ENCODE data around the gene AKT1.

The AKT1 gene

GRCh38 chr14:104771918-104772706 lies 23.4 kb downstream of the AKT1 start:
- TF ChIP-seq GATA2 (IDR thresholded peaks at IDR 0.05; ENCODE audit: low read depth, low read length) (no peak), GATA3 (IDR thresholded peaks at IDR 0.05; ENCODE audit: low read depth, low read length) (no peak)

- no peak for TF ChIP-seq GATA2 (IDR thresholded peaks at IDR 0.05; ENCODE audit: low read depth, low read length)
- no peak for TF ChIP-seq GATA3 (IDR thresholded peaks at IDR 0.05; ENCODE audit: low read depth, low read length)
These were observed 24.2 kb downstream of the AKT1 start for GRCh38 chr14:104771374-104771773.

GRCh38 chr14:104770851-104771272 lies 24.7 kb downstream of the AKT1 start:
- TF ChIP-seq GATA3 (IDR thresholded peaks at IDR 0.05; ENCODE audit: low read depth, low read length) = no peak

GRCh38 chr14:104770072-104770579 lies 25.4 kb downstream of the AKT1 start:
- TF ChIP-seq GATA2 (IDR thresholded peaks at IDR 0.05; ENCODE audit: low read depth, low read length) = no peak
- TF ChIP-seq GATA3 (IDR thresholded peaks at IDR 0.05; ENCODE audit: low read depth, low read length) = no peak

GRCh38 chr14:104769324-104770071 lies 26.1 kb downstream of the AKT1 start:
- TF ChIP-seq GATA2 (IDR thresholded peaks at IDR 0.05; ENCODE audit: low read depth, low read length) = no peak
- no peak for TF ChIP-seq GATA3 (IDR thresholded peaks at IDR 0.05; ENCODE audit: low read depth, low read length)

GRCh38 chr14:104768437-104769323 lies 26.9 kb downstream of the AKT1 start:
- no peak for TF ChIP-seq GATA2 (IDR thresholded peaks at IDR 0.05; ENCODE audit: low read depth, low read length)
- no peak for TF ChIP-seq GATA3 (IDR thresholded peaks at IDR 0.05; ENCODE audit: low read depth, low read length)

GRCh38 chr14:104767634-104767918 lies 28.0 kb downstream of the AKT1 start:
- no peak for TF ChIP-seq GATA2 (IDR thresholded peaks at IDR 0.05; ENCODE audit: low read depth, low read length)
- TF ChIP-seq GATA3 (IDR thresholded peaks at IDR 0.05; ENCODE audit: low read depth, low read length) = no peak

GRCh38 chr14:104766863-104767633 lies 28.5 kb downstream of the AKT1 start:
- TF ChIP-seq GATA3 (IDR thresholded peaks at IDR 0.05; ENCODE audit: low read depth, low read length) (no peak), GATA2 (IDR thresholded peaks at IDR 0.05; ENCODE audit: low read depth, low read length) (no peak)

- TF ChIP-seq GATA3 (IDR thresholded peaks at IDR 0.05; ENCODE audit: low read depth, low read length) = no peak
- TF ChIP-seq GATA2 (IDR thresholded peaks at IDR 0.05; ENCODE audit: low read depth, low read length) = no peak
These were observed 29.2 kb downstream of the AKT1 start for GRCh38 chr14:104766256-104766862.

GRCh38 chr14:104765517-104765916 lies 30.0 kb downstream of the AKT1 start:
- TF ChIP-seq GATA2 (IDR thresholded peaks at IDR 0.05; ENCODE audit: low read depth, low read length) (no peak), GATA3 (IDR thresholded peaks at IDR 0.05; ENCODE audit: low read depth, low read length) (no peak)

- no peak for TF ChIP-seq GATA3 (IDR thresholded peaks at IDR 0.05; ENCODE audit: low read depth, low read length)
- TF ChIP-seq GATA2 (IDR thresholded peaks at IDR 0.05; ENCODE audit: low read depth, low read length) = no peak
These were observed 36.3 kb downstream of the AKT1 start for GRCh38 chr14:104758981-104759969.
